22Rv1 (cell line): ENCODE measurements around the gene NOL3.

Experiments used
- H3K27ac ChIP-seq: fragments of 450-650 bp; 2 replicates; pipeline ENCODE4 v1.5.1; 2017
- ZFX ChIP-seq: fragments of 450-650 bp; IDR thresholded peaks from 2 replicates; pipeline ENCODE4 v1.6.1; 2017; ENCODE audit warnings: antibody characterized with exemption, borderline replicate concordance
- TF ChIP-seq, protein P1 (sequence below): fragments of 450-650 bp; IDR thresholded peaks from 2 replicates; pipeline ENCODE4 v1.5.1; 2017; ENCODE audit warnings: mild to moderate bottlenecking

The NOL3 gene

DNA sequence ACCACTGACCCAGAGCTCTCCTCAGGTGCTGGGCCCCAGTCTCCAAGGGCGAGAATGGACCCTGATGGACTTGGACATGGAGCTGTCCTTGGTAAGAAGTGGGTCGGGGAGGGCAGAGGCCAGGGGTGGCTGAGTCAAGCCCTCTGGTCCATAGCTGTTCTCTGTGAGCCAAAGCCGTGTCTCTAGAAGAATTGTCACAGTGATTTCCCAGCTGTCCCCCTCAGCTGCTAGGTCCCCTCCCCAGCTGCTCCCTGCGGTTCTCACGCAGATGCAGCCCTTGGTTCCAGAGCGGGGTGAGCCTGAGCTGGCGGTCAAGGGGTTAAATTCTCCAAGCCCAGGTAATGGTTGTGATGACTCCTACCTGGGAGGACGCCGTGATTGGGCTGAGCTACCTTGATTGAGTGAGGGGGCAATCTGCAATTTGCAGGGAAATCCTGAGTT is 1.3 kb upstream of the NOL3 start:
- no peak for TF ChIP-seq ZFX
- TF ChIP-seq, protein P1, sequence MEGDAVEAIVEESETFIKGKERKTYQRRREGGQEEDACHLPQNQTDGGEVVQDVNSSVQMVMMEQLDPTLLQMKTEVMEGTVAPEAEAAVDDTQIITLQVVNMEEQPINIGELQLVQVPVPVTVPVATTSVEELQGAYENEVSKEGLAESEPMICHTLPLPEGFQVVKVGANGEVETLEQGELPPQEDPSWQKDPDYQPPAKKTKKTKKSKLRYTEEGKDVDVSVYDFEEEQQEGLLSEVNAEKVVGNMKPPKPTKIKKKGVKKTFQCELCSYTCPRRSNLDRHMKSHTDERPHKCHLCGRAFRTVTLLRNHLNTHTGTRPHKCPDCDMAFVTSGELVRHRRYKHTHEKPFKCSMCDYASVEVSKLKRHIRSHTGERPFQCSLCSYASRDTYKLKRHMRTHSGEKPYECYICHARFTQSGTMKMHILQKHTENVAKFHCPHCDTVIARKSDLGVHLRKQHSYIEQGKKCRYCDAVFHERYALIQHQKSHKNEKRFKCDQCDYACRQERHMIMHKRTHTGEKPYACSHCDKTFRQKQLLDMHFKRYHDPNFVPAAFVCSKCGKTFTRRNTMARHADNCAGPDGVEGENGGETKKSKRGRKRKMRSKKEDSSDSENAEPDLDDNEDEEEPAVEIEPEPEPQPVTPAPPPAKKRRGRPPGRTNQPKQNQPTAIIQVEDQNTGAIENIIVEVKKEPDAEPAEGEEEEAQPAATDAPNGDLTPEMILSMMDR, result no peak
- H3K27ac ChIP-seq, result no peak overlapping the region

DNA sequence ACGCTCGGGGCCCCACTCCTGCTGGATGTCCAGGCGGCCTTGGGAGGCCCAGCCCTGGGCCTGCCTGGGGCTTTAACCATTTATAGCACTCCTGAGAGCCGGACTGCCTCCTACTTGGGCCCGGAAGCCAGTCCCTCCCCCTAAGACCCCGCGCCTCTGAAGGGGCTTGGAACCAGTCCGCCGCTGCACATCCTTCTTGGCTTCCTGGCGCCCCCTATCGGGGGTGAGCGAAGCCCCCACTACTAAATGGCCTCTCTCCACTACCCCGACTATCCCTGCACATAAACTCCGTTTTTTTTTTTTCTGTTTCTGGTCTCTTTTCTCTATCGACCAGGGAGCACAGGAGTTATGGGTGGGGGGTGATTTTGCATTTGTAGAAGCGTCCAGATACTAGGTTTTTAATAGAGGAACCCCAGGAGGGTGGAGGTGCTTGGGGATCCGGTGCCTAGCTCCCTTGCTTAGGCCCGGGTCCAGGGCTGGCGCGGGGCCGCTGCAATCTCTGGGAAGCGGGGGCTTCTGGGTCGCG is 633 bp upstream of the NOL3 start:
- H3K27ac ChIP-seq, result no peak overlapping the region
- no peak for TF ChIP-seq ZFX
- TF ChIP-seq, protein P1, result peak; percentile 75

DNA sequence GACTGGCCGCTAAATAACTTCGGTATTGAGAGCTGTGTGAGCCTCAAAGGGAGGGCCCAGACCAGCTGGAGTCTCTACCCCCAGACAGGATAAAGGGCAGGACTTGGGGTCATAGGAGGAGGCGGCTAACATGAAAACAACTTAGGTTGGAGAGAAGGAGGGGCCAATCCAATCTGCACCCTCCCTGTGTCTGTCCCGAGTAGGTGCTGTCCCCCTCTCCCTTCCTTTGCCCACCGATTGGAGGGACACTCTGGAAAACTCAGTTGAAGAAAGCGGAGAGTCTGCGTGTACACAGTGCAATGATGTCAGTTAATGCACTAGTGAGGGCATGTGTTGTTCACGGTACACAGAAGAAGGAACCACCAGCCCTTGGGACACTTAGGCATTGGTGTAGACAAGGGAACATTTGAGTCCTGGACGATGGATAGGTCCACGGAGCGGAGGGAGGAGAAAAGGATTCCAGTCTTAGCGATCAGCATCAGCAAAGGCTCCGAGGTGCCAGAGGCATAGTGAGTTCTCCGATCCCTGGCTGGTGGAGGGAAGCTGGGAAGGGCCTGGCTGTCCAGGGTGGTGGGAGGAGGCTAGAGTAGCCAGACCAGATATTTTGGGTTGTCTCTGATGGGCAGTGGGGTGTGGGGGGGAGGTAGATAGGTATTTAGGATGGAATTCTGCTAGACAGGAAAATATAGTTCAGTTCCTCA is 761 bp downstream of the NOL3 start:
- TF ChIP-seq, protein P1, result no peak
- TF ChIP-seq ZFX, result no peak
- peak overlapping the region; percentile 22; the same call in 1 of the 2 replicates for H3K27ac ChIP-seq

DNA sequence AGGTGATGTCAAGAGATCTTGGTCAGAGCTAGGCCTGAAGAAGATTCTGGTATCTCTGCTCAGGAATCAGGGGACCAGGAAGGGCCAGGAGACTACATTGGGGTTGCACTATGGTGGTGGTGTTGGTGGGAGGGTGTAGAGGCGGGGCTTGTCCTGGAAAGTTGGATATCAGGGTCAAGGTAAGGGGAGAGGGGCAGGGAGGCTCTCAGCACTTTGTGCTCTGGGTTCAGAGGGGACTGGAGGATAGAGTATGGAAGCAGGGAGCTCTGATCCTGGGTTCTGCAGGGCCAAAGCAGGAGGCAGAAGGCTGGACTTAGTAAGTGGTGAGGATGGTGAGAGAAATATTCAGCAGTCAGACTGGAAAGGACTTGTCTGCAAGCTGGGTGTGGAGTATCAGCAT is 3.0 kb downstream of the NOL3 start:
- H3K27ac ChIP-seq, result peak overlapping the region; percentile 95
- TF ChIP-seq, protein P1, result no peak
- no peak for TF ChIP-seq ZFX

DNA sequence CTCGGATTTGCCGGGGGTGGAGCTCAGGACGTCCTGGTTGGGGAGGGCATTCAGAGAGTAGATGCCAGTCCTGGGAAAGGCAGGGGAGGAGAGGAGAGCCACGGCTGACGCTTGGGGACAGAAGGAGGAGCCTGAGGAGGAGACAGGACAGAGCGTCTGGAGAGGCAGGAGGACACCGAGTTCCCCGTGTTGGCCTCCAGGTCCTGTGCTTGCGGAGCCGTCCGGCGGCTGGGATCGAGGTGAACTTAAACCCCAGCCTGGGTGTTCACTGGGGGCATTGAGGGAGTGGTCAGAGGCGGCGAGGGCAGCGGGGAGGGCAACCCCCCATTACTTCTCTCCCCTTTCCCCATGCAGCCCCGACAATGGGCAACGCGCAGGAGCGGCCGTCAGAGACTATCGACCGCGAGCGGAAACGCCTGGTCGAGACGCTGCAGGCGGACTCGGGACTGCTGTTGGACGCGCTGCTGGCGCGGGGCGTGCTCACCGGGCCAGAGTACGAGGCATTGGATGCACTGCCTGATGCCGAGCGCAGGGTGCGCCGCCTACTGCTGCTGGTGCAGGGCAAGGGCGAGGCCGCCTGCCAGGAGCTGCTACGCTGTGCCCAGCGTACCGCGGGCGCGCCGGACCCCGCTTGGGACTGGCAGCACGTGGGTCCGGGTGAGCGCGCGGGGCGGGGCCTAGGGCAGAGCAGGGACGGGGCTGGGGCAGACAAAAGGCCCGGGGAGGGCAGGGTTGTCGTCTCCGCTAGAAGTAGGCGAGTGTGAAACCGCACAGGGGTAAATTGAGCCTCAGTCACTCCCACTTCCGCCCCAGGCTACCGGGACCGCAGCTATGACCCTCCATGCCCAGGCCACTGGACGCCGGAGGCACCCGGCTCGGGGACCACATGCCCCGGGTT is 3.7 kb downstream of the NOL3 start:
- peak overlapping the region; percentile 95 for H3K27ac ChIP-seq

DNA sequence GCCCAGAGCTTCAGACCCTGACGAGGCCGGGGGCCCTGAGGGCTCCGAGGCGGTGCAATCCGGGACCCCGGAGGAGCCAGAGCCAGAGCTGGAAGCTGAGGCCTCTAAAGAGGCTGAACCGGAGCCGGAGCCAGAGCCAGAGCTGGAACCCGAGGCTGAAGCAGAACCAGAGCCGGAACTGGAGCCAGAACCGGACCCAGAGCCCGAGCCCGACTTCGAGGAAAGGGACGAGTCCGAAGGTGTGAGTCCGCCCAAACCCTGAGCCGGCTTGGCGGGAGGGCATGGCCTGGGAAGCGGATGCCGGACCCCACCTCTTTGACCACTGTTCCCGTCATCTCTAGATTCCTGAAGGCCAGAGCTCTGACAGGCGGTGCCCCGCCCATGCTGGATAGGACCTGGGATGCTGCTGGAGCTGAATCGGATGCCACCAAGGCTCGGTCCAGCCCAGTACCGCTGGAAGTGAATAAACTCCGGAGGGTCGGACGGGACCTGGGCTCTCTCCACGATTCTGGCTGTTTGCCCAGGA is 4.4 kb downstream of the NOL3 start:
- peak overlapping the region; percentile 95 for H3K27ac ChIP-seq
- TF ChIP-seq, protein P1, result no peak
- no peak for TF ChIP-seq ZFX

More for the DNA sequence above, 3.7 kb downstream of the NOL3 start:
- TF ChIP-seq, protein P1, result peak; percentile 45
- TF ChIP-seq ZFX, result no peak
